Prostate gland (tissue), 2 donors: ENCODE measurements around the gene DAB1. TPM values are rescaled to one million over a fixed set of nuclear protein-coding genes. Genes with fewer than 3 reads are reported as not detected.

Experiments
- DNase-seq: peaks from one replicate; pipeline ENCODE4 v3.0.0-alpha.2; 2019; ENCODE audit warnings: low spot score
- H3K27ac ChIP-seq, 2 donors: fragments of 200-600 bp; sonication (generic); 2 replicates each; pipeline ENCODE4 v1.5.1; 2017 to 2019
- H3K27me3 ChIP-seq: fragments of 200-600 bp; sonication (generic); replicated peaks from 2 replicates; pipeline ENCODE4 v1.5.1; 2019; ENCODE audit not compliant: insufficient read depth
- H3K36me3 ChIP-seq, 2 donors: fragments of 200-600 bp; sonication (generic); 1 replicate in 1 of 2; 2 replicates in 1 of 2; pipeline versions ENCODE4 v1.5.1 to v1.8.1; 2017 to 2019
- H3K4me1 ChIP-seq: fragments of 200-600 bp; sonication (generic); replicated peaks from 2 replicates; pipeline ENCODE4 v1.5.1; 2019
- H3K4me3 ChIP-seq, 2 donors: fragments of 200-600 bp; sonication (generic); 2 replicates each; pipeline ENCODE4 v1.5.1; 2017 to 2019
- H3K9me3 ChIP-seq: fragments of 200-600 bp; sonication (generic); 2 replicates; pipeline ENCODE4 v1.5.1; 2017
- POLR2A ChIP-seq: fragments of 450-650 bp; IDR thresholded peaks from one replicate; pipeline ENCODE4 v1.6.1; 2016; ENCODE audit warnings: antibody characterized with exemption, mild to moderate bottlenecking
- POLR2AphosphoS5 ChIP-seq: sonication (generic); formaldehyde crosslinking; IDR thresholded peaks from one replicate; pipeline ENCODE4 v1.6.1; 2017; ENCODE audit warnings: antibody characterized with exemption
- WGBS: methylation state at CpG from one replicate; pipeline ENCODE4 v1.1.5; 2018; 5-methylcytosine and 5-hydroxymethylcytosine counted together
- intact Hi-C: fragments of 100-400 bp; cut with DNase I; formaldehyde crosslinking; loops from one replicate; pipeline ENCODE4 v1.14.2; 2022
- total RNA-seq, 2 donors: library from RNA; depleted of rRNA; stranded (reverse); fragments of >200 nt; gene quantifications; one replicate each; pipeline ENCODE4 v1.1.0, GENCODE V29; 2016
- TF ChIP-seq, protein P1 (sequence below), 4 experiments: fragments of 200-600 bp in 2 of 4; fragments of 450-650 bp in 2 of 4; sonication (generic) in 2 of 4; IDR thresholded peaks; 1 replicate in 3 of 4; 2 replicates in 1 of 4; pipeline ENCODE4 v1.5.1; 2016 to 2019; ENCODE audit warnings: antibody characterized with exemption in 4 of 4, mild to moderate bottlenecking in 2 of 4, moderate library complexity in 2 of 4

DAB1 gene
- total RNA-seq, 2 donors from 2014 or later: 0.64 to 3.6 TPM

DNA sequence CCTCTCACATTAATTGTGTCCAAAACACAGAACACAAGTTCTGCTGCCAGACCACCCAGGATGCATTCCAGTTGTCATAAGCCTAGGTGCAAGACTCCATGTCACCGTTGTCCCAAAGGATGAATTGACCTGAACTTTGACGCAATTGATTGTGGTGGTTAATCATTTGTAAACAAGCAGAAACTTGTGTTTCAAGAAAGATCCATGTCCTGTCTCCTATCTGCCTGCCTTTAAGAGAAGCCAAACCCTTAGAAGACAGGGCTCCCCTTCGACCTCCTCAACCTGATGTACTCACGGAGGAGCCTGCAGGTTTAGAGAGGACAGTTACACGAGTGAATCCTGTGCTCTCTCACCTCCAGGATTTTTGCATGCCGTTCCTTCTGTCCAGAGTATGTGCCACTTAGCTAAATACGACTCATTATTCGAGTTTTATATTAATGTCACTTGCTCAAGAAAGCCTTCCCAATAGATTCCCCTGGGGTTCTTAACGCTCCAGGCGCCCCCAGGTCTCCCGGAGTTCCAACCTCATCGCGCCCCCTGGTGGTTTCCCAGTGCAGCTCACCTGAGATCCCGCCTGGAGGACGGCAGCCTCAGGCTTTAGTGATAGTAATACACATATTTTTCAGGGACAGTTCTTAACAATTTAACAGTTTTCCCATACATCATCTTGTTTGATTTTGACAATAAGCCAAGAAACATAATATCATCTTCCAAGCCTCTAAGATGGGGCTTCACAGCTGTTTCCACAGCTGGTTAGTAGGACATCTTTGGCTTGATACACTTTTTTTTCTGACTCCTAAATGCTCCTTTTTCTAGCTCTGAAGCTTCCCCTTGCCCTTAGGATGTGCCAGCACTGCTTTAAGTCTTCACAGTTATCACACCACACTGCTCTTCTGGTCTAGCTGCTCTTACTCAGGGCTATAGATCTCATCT lies 455.7 kb downstream of the DAB1 start:
- WGBS: 45% methylated on average over 15 of the region's 15 CpGs
- TF ChIP-seq, protein P1, sequence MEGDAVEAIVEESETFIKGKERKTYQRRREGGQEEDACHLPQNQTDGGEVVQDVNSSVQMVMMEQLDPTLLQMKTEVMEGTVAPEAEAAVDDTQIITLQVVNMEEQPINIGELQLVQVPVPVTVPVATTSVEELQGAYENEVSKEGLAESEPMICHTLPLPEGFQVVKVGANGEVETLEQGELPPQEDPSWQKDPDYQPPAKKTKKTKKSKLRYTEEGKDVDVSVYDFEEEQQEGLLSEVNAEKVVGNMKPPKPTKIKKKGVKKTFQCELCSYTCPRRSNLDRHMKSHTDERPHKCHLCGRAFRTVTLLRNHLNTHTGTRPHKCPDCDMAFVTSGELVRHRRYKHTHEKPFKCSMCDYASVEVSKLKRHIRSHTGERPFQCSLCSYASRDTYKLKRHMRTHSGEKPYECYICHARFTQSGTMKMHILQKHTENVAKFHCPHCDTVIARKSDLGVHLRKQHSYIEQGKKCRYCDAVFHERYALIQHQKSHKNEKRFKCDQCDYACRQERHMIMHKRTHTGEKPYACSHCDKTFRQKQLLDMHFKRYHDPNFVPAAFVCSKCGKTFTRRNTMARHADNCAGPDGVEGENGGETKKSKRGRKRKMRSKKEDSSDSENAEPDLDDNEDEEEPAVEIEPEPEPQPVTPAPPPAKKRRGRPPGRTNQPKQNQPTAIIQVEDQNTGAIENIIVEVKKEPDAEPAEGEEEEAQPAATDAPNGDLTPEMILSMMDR (IDR thresholded peaks at IDR 0.05): peak in 2 of 4 experiments; percentile 21 to 43
- TF ChIP-seq POLR2AphosphoS5: no peak
- Histone ChIP-seq H3K4me3 (no peak overlapping the region), H3K27me3 (no peaks in the 10 kb centered on the region), H3K4me1 (no peaks in the 10 kb centered on the region), H3K9me3 (no peaks in the 10 kb centered on the region), H3K27ac (no peak overlapping the region), H3K36me3 (no peaks in the 10 kb centered on the region)
- intact Hi-C loops: no loop called here
- no peak for DNase-seq

DNA sequence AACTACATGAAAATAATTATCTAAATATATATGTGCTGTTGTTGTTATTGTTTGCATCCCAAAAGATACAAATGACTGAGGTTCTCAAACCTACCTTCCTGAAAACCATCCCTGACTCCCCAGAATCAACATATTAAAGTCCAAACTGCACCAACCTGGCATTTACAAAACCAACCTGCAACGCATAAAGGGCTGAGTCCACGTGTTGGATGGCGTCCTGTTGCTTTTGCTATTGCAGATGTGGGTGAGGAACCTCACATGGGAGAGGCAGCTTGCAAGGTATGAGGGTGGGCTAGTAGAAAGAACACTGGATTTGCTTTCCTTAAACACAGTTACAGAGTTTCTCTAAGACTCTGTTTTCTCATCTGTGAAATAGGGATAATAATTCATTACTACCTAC lies 456.5 kb downstream of the DAB1 start:
- Histone ChIP-seq H3K27me3 (no peaks in the 10 kb centered on the region), H3K4me1 (no peaks in the 10 kb centered on the region), H3K4me3 (no peak overlapping the region), H3K36me3 (no peaks in the 10 kb centered on the region), H3K9me3 (no peaks in the 10 kb centered on the region), H3K27ac (no peak overlapping the region)
- intact Hi-C loops: no loop called here
- 76% methylated on average over 3 of the region's 3 CpGs for WGBS
- TF ChIP-seq POLR2AphosphoS5 (no peak), POLR2A (no peak)
- TF ChIP-seq, protein P1 (IDR thresholded peaks at IDR 0.05): no peak
- no peak for DNase-seq

DNA sequence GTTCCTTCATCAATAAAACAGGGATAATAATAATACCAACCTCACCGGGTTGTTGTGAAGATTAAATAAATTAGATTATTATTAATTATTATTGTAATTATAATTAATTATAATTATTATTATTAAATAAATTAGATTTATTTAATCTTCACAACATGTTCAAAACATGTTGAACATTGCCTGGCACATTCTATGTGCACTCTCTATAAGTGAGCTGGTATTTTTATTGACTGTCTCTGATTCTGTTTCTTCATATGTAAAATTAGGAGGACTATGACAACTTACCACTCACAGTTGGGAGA lies 457.2 kb downstream of the DAB1 start:
- H3K4me3 ChIP-seq: no peak overlapping the region
- no peaks in the 10 kb centered on the region for H3K36me3 ChIP-seq
- DNase-seq: no peak
- no peaks in the 10 kb centered on the region for H3K9me3 ChIP-seq
- WGBS: 100% methylated on average over 1 of the region's 1 CpG
- H3K4me1 ChIP-seq: no peaks in the 10 kb centered on the region
- H3K27me3 ChIP-seq: no peaks in the 10 kb centered on the region
- intact Hi-C loops: no loop called here
- no peak for TF ChIP-seq POLR2A
- H3K27ac ChIP-seq: no peak overlapping the region

DNA sequence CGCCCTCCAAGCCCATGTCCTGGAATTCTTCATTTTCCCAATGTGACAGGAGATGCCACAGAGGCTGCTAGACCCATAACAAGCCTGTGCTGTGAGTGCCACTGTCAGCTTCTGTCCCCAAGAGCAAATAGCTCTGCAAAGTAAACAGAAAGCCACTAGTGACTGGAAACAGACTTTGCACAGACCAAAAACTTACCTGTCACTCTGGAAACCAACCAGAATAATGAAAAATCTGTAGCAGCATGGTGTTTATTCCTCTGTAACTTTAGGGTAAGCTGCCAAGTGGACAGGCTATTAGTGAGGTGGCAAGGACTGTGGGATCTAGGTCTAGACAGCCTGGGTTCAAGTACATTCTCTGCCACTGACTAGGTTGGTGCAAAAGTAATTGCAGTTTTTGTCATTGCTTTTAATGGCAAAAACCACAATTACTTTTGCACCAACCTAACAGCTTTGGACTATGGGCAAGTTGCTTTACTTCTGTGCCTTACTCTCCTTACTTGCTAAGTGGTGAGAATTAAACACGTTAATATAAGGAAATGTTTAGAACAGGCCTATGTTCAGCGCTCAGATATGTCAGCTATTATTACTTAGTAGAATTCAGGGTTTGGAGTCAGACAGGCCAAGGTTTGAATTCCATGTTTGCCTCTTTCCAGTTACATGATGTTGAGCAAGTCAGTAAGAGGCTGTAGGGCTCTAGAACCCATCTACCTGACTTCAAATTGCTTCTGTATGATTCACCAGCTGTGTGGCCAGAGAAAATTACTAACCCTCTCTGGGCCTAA lies 457.8 kb downstream of the DAB1 start, which contains the start of gene C8B:
Gene C8B (minus strand): TSS at position 100 of the 782 bp plus-strand sequence. CDS start 67 bp downstream, at position 33.
- Histone ChIP-seq H3K36me3 (no peaks in the 10 kb centered on the region), H3K27ac (no peak within 1 kb of the TSS), H3K9me3 (no peaks in the 10 kb centered on the region), H3K4me1 (no peaks in the 10 kb centered on the region), H3K4me3 (no peak within 1 kb of the TSS), H3K27me3 (no peaks in the 10 kb centered on the region)
- 92% methylated on average over 3 of the region's 3 CpGs for WGBS
- TF ChIP-seq POLR2AphosphoS5 (no peak), POLR2A (no peak)
- TF ChIP-seq, protein P1 (IDR thresholded peaks at IDR 0.05): no peak
- DNase-seq: no peak
- intact Hi-C loops: no loop called here

DNA sequence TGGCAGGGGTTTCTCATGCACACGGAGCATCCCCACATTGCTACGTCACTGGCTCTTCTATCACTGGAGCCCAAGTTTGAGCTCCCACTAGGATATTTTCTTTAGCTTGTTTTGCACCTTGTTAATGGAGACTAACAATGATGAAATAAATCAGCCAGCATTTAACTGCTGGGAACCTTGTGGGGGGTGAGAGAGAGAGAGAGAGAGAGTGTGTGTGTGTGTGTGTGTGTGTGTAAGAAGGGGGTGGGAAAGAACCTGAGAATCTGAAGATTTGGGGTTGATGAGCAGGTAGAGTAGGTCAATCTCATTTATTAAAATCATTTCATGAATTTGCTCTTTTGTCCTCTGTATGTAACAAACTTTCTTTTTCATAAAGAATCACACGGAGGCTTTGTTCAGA lies 458.7 kb downstream of the DAB1 start:
- no peaks in the 10 kb centered on the region for H3K36me3 ChIP-seq
- intact Hi-C loops: no loop called here
- no peak overlapping the region for H3K27ac ChIP-seq
- no peak for DNase-seq
- no peaks in the 10 kb centered on the region for H3K4me1 ChIP-seq
- 81% methylated on average over 3 of the region's 3 CpGs for WGBS
- TF ChIP-seq POLR2AphosphoS5 (no peak), POLR2A (no peak)
- TF ChIP-seq, protein P1 (IDR thresholded peaks at IDR 0.05): no peak
- H3K4me3 ChIP-seq: no peak overlapping the region
- no peaks in the 10 kb centered on the region for H3K27me3 ChIP-seq
- H3K9me3 ChIP-seq: no peaks in the 10 kb centered on the region
